Subcutaneous abdominal adipose tissue (tissue), 5 donors: ENCODE data around the gene LIFR.

Experiments
- H3K27ac ChIP-seq: one replicate; pipeline ENCODE4 v1.7.0; 2013; ENCODE audit warnings: low read depth, mild to moderate bottlenecking, inconsistent platforms, low read length, moderate library complexity
- H3K27me3 ChIP-seq, 5 donors: one replicate each; pipeline ENCODE4 v1.7.0; 2013; ENCODE audit warnings: low read length in 5 of 5, inconsistent platforms in 1 of 5; ENCODE audit not compliant: control insufficient read depth in 5 of 5, insufficient read depth in 4 of 5
- H3K36me3 ChIP-seq, 5 donors: one replicate each; pipeline ENCODE4 v1.7.0; 2013; ENCODE audit warnings: low read length in 5 of 5; ENCODE audit not compliant: control insufficient read depth in 5 of 5, insufficient read depth in 5 of 5
- H3K4me1 ChIP-seq, 5 donors: one replicate each; pipeline ENCODE4 v1.7.0; 2013; ENCODE audit warnings: low read length in 5 of 5, mild to moderate bottlenecking in 3 of 5, moderate library complexity in 1 of 5; ENCODE audit not compliant: control insufficient read depth in 5 of 5, insufficient read depth in 5 of 5
- H3K4me3 ChIP-seq, 5 donors: one replicate each; pipeline ENCODE4 v1.7.0; 2013; ENCODE audit warnings: low read length in 5 of 5, low read depth in 1 of 5
- H3K9ac ChIP-seq, 5 donors: one replicate each; pipeline ENCODE4 v1.7.0; 2013; ENCODE audit warnings: low read length in 5 of 5, mild to moderate bottlenecking in 4 of 5, moderate library complexity in 3 of 5
- H3K9me3 ChIP-seq, 5 donors: one replicate each; pipeline ENCODE4 v1.7.0; 2013; ENCODE audit warnings: low read length in 5 of 5; ENCODE audit not compliant: control insufficient read depth in 5 of 5
- donor health status: healthy.
- donor health status: healthy.
- donor health status: healthy.
- donor health status: healthy.
- donor health status: healthy.

The LIFR gene

GRCh38 chr5:38438757-38439156 is 117.7 kb downstream of the LIFR start:
- peaks cover 0 to 3% (median 0%) of the 10 kb centered on the region in 5 donors for H3K27me3 ChIP-seq
- no peak overlapping the region for H3K9ac ChIP-seq
- H3K4me3 ChIP-seq, result no peak overlapping the region
- H3K9me3 ChIP-seq, result no peaks in the 10 kb centered on the region
- H3K27ac ChIP-seq, result no peak overlapping the region
- peaks cover 4 to 10% (median 9%) of the 10 kb centered on the region in 5 donors for H3K4me1 ChIP-seq
- H3K36me3 ChIP-seq, result no peaks in the 10 kb centered on the region

- no peak overlapping the region for H3K9ac ChIP-seq
- H3K4me1 ChIP-seq, result peaks cover 4 to 19% (median 14%) of the 10 kb centered on the region in 5 donors
- H3K27ac ChIP-seq, result no peak overlapping the region
- H3K4me3 ChIP-seq, result no peak overlapping the region
- no peaks in the 10 kb centered on the region for H3K9me3 ChIP-seq
- H3K27me3 ChIP-seq, result peaks cover 0 to 5% (median 0%) of the 10 kb centered on the region in 5 donors
- H3K36me3 ChIP-seq, result no peaks in the 10 kb centered on the region
Observed at GRCh38 chr5:38434966-38435705, 121.3 kb downstream of the LIFR start.

- no peak overlapping the region for H3K27ac ChIP-seq
- peaks cover 4 to 19% (median 14%) of the 10 kb centered on the region in 5 donors for H3K4me1 ChIP-seq
- H3K9ac ChIP-seq, result no peak overlapping the region
- peaks cover 0 to 7% (median 0%) of the 10 kb centered on the region in 5 donors for H3K27me3 ChIP-seq
- H3K4me3 ChIP-seq, result no peak overlapping the region
- no peaks in the 10 kb centered on the region for H3K36me3 ChIP-seq
- H3K9me3 ChIP-seq, result no peaks in the 10 kb centered on the region
Observed at GRCh38 chr5:38433160-38433861, 123.1 kb downstream of the LIFR start.

- H3K9ac ChIP-seq, result no peak overlapping the region
- no peaks in the 10 kb centered on the region for H3K36me3 ChIP-seq
- no peak overlapping the region for H3K4me3 ChIP-seq
- H3K27me3 ChIP-seq, result peaks cover 0 to 9% (median 0%) of the 10 kb centered on the region in 5 donors
- no peak overlapping the region for H3K27ac ChIP-seq
- H3K9me3 ChIP-seq, result no peaks in the 10 kb centered on the region
- peaks cover 0 to 12% (median 6%) of the 10 kb centered on the region in 5 donors for H3K4me1 ChIP-seq
Observed at GRCh38 chr5:38431242-38431853, 125.1 kb downstream of the LIFR start.

- Histone ChIP-seq H3K9me3 (no peaks in the 10 kb centered on the region), H3K9ac (no peak overlapping the region), H3K4me3 (no peak overlapping the region), H3K4me1 (no peaks in the 10 kb centered on the region), H3K27ac (no peak overlapping the region), H3K27me3 (peaks cover 0 to 4% (median 0%) of the 10 kb centered on the region in 5 donors), H3K36me3 (no peaks in the 10 kb centered on the region)
Observed at GRCh38 chr5:38426986-38427950, 129.2 kb downstream of the LIFR start.

GRCh38 chr5:38426490-38426889 is 130.0 kb downstream of the LIFR start:
- no peak overlapping the region for H3K9ac ChIP-seq
- H3K9me3 ChIP-seq, result no peaks in the 10 kb centered on the region
- H3K4me3 ChIP-seq, result no peak overlapping the region
- no peaks in the 10 kb centered on the region for H3K4me1 ChIP-seq
- H3K27me3 ChIP-seq, result peaks cover 0 to 4% (median 0%) of the 10 kb centered on the region in 5 donors
- no peak overlapping the region for H3K27ac ChIP-seq
- no peaks in the 10 kb centered on the region for H3K36me3 ChIP-seq
